Stimulated activated CD4-positive, alpha-beta T cell treated with anti-CD3 and anti-CD28 coated beads, Interleukin-15, amount 100 ng/mL, for 1 hour (primary cell): Measurements from ENCODE around the gene EPDR1.
A peak's percentile ranks its signal among the peaks of the same experiment; 100 is the strongest.

Experiments
- DNase-seq, 2 donors: peaks; one replicate each; pipeline ENCODE4 v3.0.0-alpha.2; 2020; ENCODE audit warnings: low read depth in 1 of 2, low spot score in 1 of 2

EPDR1 gene

GRCh38 chr7:37920305-37920848 lies at the start of gene EPDR1:
EPDR1 (plus strand) TSS chr7:37920640; CDS start chr7:37920940, 300 bp downstream.
- DNase-seq: no peak

- no peak for DNase-seq
These were observed 38.4 kb upstream of the EPDR1 start for GRCh38 chr7:37882086-37882485.

GRCh38 chr7:37893359-37893758 lies 27.1 kb upstream of the EPDR1 start:
- DNase-seq: no peak

GRCh38 chr7:37894671-37895070 lies 25.8 kb upstream of the EPDR1 start:
- no peak for DNase-seq

- no peak for DNase-seq
These were observed 20.7 kb upstream of the EPDR1 start for GRCh38 chr7:37899712-37900247.

- no peak for DNase-seq
These were observed 19.1 kb upstream of the EPDR1 start for GRCh38 chr7:37901236-37901827.

GRCh38 chr7:37901890-37902524 lies 18.4 kb upstream of the EPDR1 start:
- no peak for DNase-seq

- DNase-seq: no peak
These were observed 12.1 kb upstream of the EPDR1 start for GRCh38 chr7:37908221-37908788.

- no peak for DNase-seq
These were observed 7.7 kb upstream of the EPDR1 start for GRCh38 chr7:37912756-37913155.

GRCh38 chr7:37915438-37915837 lies 5.0 kb upstream of the EPDR1 start:
- DNase-seq: no peak

GRCh38 chr7:37916017-37916672 lies 4.3 kb upstream of the EPDR1 start:
- no peak for DNase-seq

GRCh38 chr7:37916673-37917660 lies 3.5 kb upstream of the EPDR1 start, which contains the start of gene SFRP4:
SFRP4 (minus strand) TSS chr7:37916817; CDS start chr7:37916537, 280 bp downstream.
- DNase-seq: no peak

GRCh38 chr7:37918526-37918925 lies 1.9 kb upstream of the EPDR1 start:
- DNase-seq: no peak

GRCh38 chr7:37920849-37921805 lies 687 bp downstream of the EPDR1 start:
- DNase-seq: peak in 1 of 2 donors; percentile 6

- DNase-seq: no peak
These were observed 1.4 kb downstream of the EPDR1 start for GRCh38 chr7:37921876-37922275.

- DNase-seq: no peak
These were observed 3.6 kb downstream of the EPDR1 start for GRCh38 chr7:37923996-37924395.

GRCh38 chr7:37924491-37925041 lies 4.1 kb downstream of the EPDR1 start:
- no peak for DNase-seq

- no peak for DNase-seq
These were observed 5.2 kb downstream of the EPDR1 start for GRCh38 chr7:37925620-37926019.
